Measurements from ENCODE around the gene GPC5. TPM values are rescaled to one million over a fixed set of nuclear protein-coding genes. Genes with fewer than 3 reads are reported as not detected.

Gene GPC5
- total RNA-seq, 2 donors from 2014 or later, result 0.22 to 0.51 TPM

- Mint-ChIP-seq H3K9me3 (no peaks in the 10 kb centered on the region), H3K27me3 (ENCODE audit: insufficient read depth) (no peaks in the 10 kb centered on the region), H3K27ac (no peak overlapping the region), H3K4me3 (no peak overlapping the region), H3K36me3 (ENCODE audit: low read depth) (no peaks in the 10 kb centered on the region), H3K4me1 (peaks cover 5% of the 10 kb centered on the region)
- Histone ChIP-seq H3K9ac (ENCODE audit: extremely low read depth, low read length, poor library complexity, severe bottlenecking) (no peak overlapping the region), H3K27ac (ENCODE audit: low read depth, low read length) (no peak overlapping the region), H3K9me3 (ENCODE audit: control insufficient read depth, low read length) (no peaks in the 10 kb centered on the region), H3K27me3 (ENCODE audit: control insufficient read depth, insufficient read depth, low read length, poor library complexity, severe bottlenecking) (no peaks in the 10 kb centered on the region), H3K4me1 (ENCODE audit: control insufficient read depth, insufficient read depth, low read length) (no peaks in the 10 kb centered on the region), H3K36me3 (ENCODE audit: control insufficient read depth, insufficient read depth, low read length) (no peaks in the 10 kb centered on the region), H3K4me3 (ENCODE audit: low read length) (no peak overlapping the region)
- TF ChIP-seq CTCF (conservative IDR thresholded peaks at IDR 0.05), result no peak
- WGBS, 2 experiments (ENCODE audit: insufficient coverage in 1 of 2, insufficient read length in 1 of 2), result 83 to 86% methylated on average over 1 to 2 of the region's 3 CpGs
- no peak for DNase-seq
Observed at GRCh38 chr13:92262100-92262788, 863.8 kb downstream of the GPC5 start.

- Mint-ChIP-seq H3K4me1 (peaks cover 5% of the 10 kb centered on the region), H3K27ac (peak overlapping the region; percentile 62), H3K9me3 (no peaks in the 10 kb centered on the region), H3K27me3 (ENCODE audit: insufficient read depth) (no peaks in the 10 kb centered on the region), H3K36me3 (ENCODE audit: low read depth) (no peaks in the 10 kb centered on the region), H3K4me3 (no peak overlapping the region)
- Histone ChIP-seq H3K4me1 (ENCODE audit: control insufficient read depth, insufficient read depth, low read length) (no peaks in the 10 kb centered on the region), H3K9ac (ENCODE audit: extremely low read depth, low read length, poor library complexity, severe bottlenecking) (no peak overlapping the region), H3K36me3 (ENCODE audit: control insufficient read depth, insufficient read depth, low read length) (no peaks in the 10 kb centered on the region), H3K27ac (ENCODE audit: low read depth, low read length) (no peak overlapping the region), H3K4me3 (ENCODE audit: low read length) (no peak overlapping the region), H3K27me3 (ENCODE audit: control insufficient read depth, insufficient read depth, low read length, poor library complexity, severe bottlenecking) (no peaks in the 10 kb centered on the region), H3K9me3 (ENCODE audit: control insufficient read depth, low read length) (no peaks in the 10 kb centered on the region)
- no peak for TF ChIP-seq CTCF (conservative IDR thresholded peaks at IDR 0.05)
- DNase-seq, result no peak
- WGBS, 2 experiments (ENCODE audit: insufficient coverage in 1 of 2, insufficient read length in 1 of 2), result 95 to 100% methylated on average over 1 of the region's 1 CpG
Observed at GRCh38 chr13:92265408-92265807, 867.0 kb downstream of the GPC5 start.

DNA sequence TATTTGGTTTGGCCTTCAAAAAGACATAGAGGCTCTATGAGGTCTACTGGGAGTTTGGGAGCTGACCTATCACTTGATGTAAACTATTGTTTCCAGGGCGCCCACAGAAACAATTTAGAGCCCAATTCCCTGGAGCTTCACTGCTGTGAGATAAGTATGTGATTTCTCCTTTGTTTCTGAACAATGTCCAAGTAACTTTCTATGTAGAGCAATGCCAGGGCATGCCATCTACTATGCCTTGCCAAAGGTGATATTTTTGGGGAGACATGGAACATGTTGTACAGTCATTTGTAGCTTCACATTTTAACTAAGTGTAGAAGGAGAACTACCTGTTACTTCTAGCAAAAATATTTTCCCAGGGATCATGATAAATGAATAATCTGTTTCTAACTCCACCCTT is 872.6 kb downstream of the GPC5 start:
- no peak overlapping the region for H3K4me3 Mint-ChIP-seq
- H3K9me3 Mint-ChIP-seq, result no peaks in the 10 kb centered on the region
- 92 to 100% methylated on average over 1 of the region's 1 CpG for WGBS, 2 experiments (ENCODE audit: insufficient coverage in 1 of 2, insufficient read length in 1 of 2)
- no peak overlapping the region for H3K27ac Mint-ChIP-seq
- Histone ChIP-seq H3K36me3 (ENCODE audit: control insufficient read depth, insufficient read depth, low read length) (no peaks in the 10 kb centered on the region), H3K27me3 (ENCODE audit: control insufficient read depth, insufficient read depth, low read length, poor library complexity, severe bottlenecking) (no peaks in the 10 kb centered on the region), H3K27ac (ENCODE audit: low read depth, low read length) (no peak overlapping the region), H3K9me3 (ENCODE audit: control insufficient read depth, low read length) (no peaks in the 10 kb centered on the region), H3K4me3 (ENCODE audit: low read length) (no peak overlapping the region), H3K4me1 (ENCODE audit: control insufficient read depth, insufficient read depth, low read length) (no peaks in the 10 kb centered on the region), H3K9ac (ENCODE audit: extremely low read depth, low read length, poor library complexity, severe bottlenecking) (no peak overlapping the region)
- H3K4me1 Mint-ChIP-seq, result no peaks in the 10 kb centered on the region
- H3K36me3 Mint-ChIP-seq (ENCODE audit: low read depth), result no peaks in the 10 kb centered on the region
- DNase-seq, result no peak
- no peaks in the 10 kb centered on the region for H3K27me3 Mint-ChIP-seq (ENCODE audit: insufficient read depth)
- no peak for TF ChIP-seq CTCF (conservative IDR thresholded peaks at IDR 0.05)
